Raji (cell line): ENCODE measurements around the gene ZNF777.

Experiments used
- POLR2A ChIP-seq: IDR thresholded peaks from 2 replicates; pipeline ENCODE4 v1.6.1; 2011; ENCODE audit warnings: low read depth, low read length, control low read depth; ENCODE audit not compliant: insufficient read depth

ZNF777 gene

DNA sequence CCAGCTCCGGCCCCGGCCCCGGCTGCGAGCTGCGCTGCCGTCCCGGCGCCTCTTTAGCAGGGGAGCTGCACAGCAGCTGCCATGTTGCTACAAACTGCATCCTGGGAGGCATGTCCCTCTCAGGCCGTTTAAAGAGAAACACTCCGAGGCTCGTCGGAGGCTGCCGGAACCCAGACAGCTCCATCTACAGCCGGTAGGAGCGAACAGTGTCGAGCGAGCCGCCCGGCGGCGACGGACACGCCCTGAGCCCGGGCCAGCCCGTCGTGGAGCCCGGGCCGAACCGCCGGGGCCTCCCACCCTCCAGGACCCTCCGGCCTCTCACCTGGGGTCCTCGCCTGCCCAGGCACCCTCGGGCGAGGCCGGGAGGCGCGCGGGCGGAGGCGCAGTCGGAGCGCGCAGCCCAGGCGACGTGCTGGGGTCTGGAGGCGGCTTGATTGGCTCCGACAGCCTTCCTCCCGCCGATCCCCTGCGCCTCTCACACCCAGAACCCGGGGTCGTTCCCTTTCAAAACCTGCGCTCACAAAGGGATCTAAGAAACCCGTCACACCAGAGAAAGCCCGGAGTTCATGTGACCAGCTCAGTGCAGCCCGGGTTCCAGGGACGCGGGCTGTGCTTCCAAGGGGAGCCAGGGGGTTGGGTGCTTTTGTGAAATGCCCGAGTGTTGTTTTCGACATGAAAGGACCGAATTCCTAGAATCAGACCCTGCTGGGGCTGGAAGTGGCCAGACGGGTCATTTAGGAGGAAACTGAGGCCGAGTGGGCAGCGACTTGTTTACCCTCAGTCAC is at the start of gene ZNF777:
TSS of gene ZNF777 (minus strand) at position 570 of the 785 bp plus-strand sequence. CDS start 5,040 bp downstream, outside the sequence.
- peak; percentile 66 for TF ChIP-seq POLR2A

DNA sequence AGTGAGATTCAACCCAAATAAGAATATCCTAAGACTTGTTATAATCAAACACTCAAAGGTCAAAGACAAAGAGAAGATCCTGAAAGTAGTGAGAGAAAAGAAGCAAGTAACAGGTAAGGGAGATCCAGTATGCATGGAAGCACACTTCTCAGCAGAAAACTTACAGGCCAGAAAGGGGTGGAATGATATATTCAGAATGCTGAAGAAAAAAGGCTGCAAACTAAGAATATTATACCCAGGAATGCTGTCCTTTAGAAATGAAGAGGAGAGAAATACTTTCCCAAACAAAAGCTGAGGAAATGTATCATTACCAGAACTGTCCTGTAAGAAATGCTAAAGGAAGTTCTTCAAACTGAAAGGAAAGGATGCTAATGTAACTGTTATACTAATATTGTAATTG is 49.4 kb upstream of the ZNF777 start:
- no peak for TF ChIP-seq POLR2A

DNA sequence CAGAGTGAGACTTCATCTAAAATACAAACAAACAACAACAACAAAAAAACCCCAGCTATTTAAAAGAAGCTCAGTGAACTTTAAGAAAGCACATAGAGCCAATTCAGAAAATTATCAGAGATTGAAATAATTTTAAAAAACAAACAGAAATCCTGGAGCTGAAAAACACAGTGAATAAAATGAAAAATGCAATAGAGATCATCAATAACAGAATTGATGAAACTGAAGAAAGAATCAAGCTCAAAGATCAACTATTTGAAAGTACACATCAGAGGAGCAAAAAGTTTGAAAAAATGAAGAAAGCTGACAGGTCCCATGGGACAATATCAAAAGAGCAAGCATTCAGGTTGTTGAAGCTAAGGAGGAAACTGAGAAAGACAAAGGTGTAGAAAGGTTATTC is 48.9 kb upstream of the ZNF777 start:
- TF ChIP-seq POLR2A = no peak

DNA sequence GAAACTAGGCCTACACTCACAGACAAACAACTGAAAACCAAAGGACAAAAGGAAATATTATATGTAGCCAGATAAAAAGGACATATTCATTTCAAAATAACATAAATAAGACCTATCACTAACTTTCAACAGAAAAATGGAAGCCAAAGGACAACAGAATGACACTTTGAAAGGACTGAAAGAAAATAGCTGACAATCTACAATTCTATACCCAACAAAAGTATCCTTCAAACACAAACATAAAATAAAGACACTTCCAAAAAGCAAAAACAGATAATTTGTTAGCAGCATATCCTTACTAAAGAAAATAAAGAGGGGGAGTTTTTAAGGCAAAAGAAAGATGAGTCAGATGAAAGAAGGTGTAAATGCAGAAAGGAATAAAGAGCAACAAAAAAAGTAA is 44.7 kb upstream of the ZNF777 start:
- TF ChIP-seq POLR2A = no peak

DNA sequence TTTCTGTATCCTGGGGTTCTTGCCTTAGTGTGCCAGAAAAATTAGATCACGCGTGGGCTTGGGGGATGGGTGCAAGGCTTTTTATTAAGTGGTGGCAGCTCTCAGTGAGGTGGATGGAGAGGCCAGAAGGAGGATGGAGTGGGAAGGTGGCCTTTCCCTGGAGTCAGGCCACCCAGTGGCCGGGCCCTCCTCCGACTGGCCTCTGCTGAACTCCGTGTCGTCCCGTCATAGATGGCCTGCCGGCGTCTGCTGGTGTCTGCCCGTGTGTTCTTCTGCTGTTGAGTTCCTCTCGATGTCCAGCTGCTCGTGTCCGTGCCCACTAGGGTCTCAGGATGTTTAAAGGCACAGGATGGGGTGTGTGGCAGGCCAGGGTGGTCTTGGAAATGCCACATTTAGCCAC is 40.8 kb upstream of the ZNF777 start:
- TF ChIP-seq POLR2A = no peak

DNA sequence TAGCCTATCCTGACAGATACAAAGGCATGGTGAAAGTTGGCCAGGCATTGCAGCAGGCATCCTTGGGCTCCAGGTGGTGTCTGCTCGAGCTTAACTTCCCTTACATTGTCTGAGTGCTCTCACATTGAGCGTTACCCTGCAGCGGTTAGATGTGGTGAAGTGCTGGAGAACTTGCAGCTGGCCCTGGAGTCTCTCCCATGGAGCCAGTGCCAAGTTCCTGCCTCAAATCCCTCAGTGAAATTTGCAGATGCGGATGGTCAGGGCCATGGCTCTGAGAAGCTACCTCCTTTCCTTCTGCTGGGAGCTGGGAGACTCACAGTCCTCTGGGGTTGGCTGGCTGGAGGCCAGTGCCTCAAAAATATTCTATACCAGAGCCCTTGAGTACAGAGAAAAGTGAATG is 40.0 kb upstream of the ZNF777 start:
- no peak for TF ChIP-seq POLR2A

DNA sequence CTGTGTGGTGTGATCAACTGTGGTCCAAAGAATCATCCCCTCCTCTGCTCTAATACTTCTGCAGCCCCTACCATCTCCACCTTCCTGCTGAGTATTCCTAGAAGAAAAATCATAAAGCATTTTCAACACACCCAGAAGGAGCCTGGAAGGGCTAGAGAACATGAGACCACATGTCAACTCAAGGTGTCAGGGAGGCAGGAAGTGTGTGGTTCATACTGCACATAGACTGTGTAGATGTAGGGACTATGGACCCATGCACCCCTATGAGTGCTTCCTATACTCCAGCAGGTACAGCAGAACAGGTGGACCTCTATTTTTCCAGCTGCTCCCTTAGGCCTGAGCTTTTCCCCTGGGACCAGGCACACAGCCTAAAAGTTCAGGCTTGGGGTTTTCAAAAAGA is 39.3 kb upstream of the ZNF777 start:
- no peak for TF ChIP-seq POLR2A

DNA sequence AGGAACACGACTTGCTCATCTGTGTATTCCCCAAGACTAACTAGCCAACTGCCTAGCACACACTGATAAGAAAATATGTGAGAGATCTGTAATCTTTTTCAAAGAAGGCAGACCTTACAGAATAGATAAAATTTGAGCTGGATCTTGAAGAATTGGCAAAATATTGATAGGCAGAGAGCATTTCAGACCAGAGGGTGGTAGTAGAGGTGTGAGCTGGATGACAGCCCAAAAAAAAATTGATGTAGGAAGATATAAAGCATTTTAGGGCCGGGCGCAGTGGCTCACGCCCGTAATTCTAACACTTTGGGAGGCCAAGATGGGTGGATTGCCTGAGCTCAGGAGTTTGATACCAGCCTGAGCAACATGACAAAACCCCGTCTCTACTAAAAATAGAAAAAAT is 37.9 kb upstream of the ZNF777 start:
- TF ChIP-seq POLR2A = no peak

DNA sequence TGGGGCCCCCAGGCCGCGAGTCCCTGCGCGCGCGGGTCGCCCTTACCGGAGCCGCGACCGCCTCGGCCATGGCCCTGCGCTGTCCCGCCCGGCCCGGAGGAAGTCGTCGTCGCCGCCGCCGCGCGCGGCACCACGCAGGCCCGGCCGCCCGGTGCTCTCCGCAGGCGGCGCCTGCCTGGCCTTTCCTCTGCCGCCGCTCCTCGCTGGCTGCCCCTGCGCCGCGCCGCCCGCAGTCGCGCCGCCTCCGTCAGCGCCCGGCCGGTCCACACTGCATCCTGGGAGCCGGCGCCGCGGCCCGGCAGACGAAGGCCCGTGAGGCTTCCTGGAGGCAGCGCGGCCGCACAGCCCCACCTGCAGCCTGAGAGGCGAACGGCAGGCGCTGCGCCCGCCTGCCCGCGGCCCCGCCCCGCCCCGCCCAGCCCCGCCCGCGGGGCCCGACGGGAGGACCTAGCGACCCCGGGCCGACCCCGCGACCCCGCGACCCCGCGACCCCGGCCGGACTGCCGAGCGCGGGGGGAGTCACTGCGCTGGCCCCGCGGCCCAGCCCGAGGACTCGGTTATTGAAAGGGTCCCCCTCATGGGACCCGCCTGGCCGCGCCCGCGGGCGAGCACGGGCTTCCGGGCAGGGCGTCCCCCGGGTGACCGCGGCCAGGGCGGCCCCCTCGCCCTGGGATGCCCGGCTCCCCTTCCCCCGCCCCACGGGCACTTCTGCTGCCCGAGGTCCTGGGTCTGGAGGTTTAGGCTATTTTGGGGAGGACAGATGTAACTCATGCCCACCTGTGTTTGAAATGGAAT is 36.8 kb upstream of the ZNF777 start, which contains the start of gene ZNF746:
TSS of gene ZNF746 (minus strand) at position 343 of the 795 bp plus-strand sequence. CDS start at position 70, 273 bp downstream.
- TF ChIP-seq POLR2A = peak; percentile 63

DNA sequence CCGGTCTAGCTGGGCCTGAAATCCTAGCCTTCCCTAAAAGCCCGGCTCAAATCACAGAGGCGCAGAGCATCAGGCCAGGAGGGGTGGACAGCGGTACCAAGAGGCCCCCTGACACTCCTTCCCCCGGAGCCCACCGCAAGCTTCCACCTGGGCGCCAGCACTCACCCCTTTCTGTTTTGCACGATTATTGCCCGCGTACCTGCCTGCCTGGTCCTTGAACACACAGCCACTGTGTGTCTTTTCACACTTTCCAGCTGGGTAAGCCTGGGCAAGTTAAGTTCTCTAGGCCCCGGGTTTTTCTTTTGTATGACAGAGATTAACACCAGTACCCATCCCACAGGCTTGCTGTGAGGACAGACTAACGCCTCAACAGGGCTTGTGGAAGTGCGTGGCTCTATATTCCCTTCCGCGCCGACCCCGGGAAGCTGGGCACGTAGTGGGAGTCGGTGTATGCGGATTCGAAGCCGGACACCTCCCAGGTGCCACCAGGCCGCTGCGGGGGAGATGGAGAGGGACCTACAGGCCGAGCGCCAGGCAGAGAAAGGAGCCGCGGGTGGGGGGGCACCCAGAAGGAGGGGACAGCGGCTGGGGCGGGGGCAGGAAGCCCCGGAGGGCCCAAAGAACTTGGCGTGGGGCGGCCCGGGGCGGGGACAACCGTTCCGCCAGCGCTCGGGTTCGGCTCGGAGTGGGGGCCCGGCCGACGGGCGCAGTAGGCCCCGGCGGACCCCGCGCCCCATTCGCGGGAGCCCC is 36.0 kb upstream of the ZNF777 start:
- no peak for TF ChIP-seq POLR2A

DNA sequence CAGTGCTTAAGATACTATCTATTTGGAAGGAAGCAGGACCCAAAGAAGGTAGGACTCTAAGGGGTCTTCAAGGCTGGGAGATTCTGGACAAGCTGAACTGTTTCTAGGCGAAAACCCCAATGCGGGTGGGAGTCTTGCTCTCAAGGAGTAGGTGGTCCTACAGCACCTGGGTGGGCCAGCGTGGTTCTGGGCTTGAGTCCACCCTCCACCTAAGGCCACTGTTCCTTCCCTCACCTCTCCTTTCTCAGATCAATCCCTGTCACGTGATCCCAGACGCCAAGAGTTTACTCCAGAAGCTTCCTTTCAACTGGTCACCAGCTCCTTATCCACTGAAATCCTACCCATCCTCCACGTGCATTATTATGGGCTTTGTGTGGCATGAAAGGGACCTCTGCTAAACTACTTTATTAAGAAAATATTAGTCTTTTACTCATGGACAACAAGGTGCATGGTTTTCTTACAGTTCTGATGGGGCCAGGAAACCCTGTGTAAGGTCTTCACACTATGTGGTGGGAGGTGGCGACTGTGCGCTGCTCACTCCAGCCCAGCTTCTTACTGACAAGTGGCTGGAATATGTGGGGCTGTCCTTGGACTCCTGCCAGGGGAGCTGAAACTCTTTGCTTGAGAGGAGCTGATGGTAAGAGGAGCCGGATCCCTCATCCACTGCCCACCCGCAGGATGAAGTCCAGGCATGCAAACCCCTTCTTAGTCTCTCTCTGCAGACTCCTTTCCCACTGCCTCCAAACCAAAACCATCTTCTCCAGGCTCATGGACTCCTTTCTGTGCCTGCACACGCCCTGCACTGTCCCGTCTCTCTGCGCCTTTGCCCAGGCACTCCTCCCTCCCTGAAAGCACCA is 35.2 kb upstream of the ZNF777 start:
- TF ChIP-seq POLR2A = no peak

DNA sequence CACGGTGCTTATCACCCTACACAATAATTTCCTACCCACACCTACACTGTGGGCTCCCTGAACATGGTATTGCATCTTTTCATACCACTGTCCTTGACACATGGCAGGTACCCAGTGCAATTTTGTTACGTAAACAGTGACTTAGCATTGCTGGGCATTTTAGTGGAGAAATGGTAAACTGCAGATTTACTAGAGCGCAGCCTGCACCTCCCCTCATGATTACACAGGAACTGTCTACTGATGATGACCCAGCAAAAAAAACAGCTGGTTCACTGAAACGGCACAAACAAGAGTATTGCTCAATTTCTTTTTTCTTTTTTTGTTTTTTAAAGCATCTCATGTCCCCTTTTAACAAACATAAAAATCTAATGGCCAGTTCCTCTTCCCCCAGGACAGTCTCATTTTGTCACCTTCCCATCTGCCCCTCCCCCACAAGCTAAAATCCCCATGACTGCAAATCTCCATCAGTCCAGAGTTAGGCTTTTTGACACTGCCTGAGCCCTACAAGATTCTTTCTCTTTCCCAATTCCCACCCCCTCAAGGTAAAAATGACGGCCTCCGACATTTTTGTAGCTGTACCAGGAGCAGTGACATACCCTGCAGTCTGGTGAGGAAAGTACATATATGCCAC is 34.0 kb upstream of the ZNF777 start:
- no peak for TF ChIP-seq POLR2A

DNA sequence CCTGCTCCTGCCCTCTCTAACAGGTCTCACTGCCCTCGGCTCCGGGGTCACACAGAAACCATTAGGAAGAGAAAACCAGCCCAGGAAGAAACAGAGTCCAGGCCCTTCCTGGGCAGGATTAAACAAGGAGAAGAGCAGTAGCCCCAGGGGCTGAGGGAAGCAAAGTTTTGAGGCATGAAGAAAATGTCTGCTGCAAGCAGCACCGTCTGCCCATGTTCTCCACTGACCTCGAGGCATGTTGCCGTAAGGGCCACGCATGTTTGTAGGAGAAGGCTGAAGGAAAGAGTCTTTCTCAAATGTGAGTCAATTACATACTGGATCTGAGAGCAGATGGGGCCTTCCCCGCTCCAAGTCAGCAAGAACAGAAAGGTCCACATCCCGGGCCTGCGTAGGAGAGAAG is 32.5 kb upstream of the ZNF777 start:
- no peak for TF ChIP-seq POLR2A
